Activated T-helper 2 cell treated with anti-CD3 and anti-CD28 coated beads, Interferon-gamma antibody, Interleukin-2, Interleukin-4, amounts not matched to agents 10 μg/mL and 5 μg/mL and 100 μg/mL, durations not matched to agents 14 hours and 24 hours and 36 hours (primary cell): ENCODE results near the gene RAD23B. TPM values are rescaled to one million over a fixed set of nuclear protein-coding genes. Genes with fewer than 3 reads are reported as not detected.
A peak's percentile ranks its signal among the peaks of the same experiment; 100 is the strongest.

Experiments
- DNase-seq: peaks from one replicate; pipeline ENCODE4 v3.0.0; 2021; ENCODE audit warnings: low spot score
- H3K27ac Mint-ChIP-seq: one replicate; pipeline ENCODE4 v1.8.0; 2021; ENCODE audit warnings: mixed read lengths
- H3K27me3 Mint-ChIP-seq: one replicate; pipeline ENCODE4 v1.8.0; 2021; ENCODE audit warnings: low read depth, mixed read lengths
- H3K36me3 Mint-ChIP-seq: one replicate; pipeline ENCODE4 v1.8.0; 2021; ENCODE audit warnings: low read depth, mixed read lengths
- H3K4me1 Mint-ChIP-seq: one replicate; pipeline ENCODE4 v1.8.0; 2021; ENCODE audit warnings: low read depth, mixed read lengths
- H3K4me3 Mint-ChIP-seq: one replicate; pipeline ENCODE4 v1.8.0; 2021; ENCODE audit warnings: low read depth, mild to moderate bottlenecking, moderate library complexity, mixed read lengths
- H3K9me3 Mint-ChIP-seq: one replicate; pipeline ENCODE4 v1.8.0; 2021; ENCODE audit warnings: mixed read lengths
- intact Hi-C: fragments of 100-400 bp; cut with micrococcal nuclease; formaldehyde crosslinking; loops from one replicate; pipeline ENCODE4 v1.15.1; 2023
- total RNA-seq: library from RNA; stranded (reverse); gene quantifications from 2 replicates; pipeline ENCODE4 v1.2.3, GENCODE V29; 2022

Gene RAD23B
- total RNA-seq, 1 donor from 2014 or later: 145 TPM

GRCh38 chr9:107274096-107274495, 9.0 kb upstream of the RAD23B start:
- DNase-seq: no peak
- Mint-ChIP-seq H3K27me3 (peaks cover 34% of the 10 kb centered on the region), H3K9me3 (no peaks in the 10 kb centered on the region), H3K4me3 (no peak overlapping the region), H3K27ac (no peak overlapping the region), H3K36me3 (no peaks in the 10 kb centered on the region), H3K4me1 (peaks cover 14% of the 10 kb centered on the region)
- intact Hi-C loops: no loop called here

GRCh38 chr9:107274953-107275422, 8.1 kb upstream of the RAD23B start:
- no peak for DNase-seq
- Mint-ChIP-seq H3K4me1 (peaks cover 14% of the 10 kb centered on the region), H3K4me3 (no peak overlapping the region), H3K27me3 (peaks cover 34% of the 10 kb centered on the region), H3K9me3 (no peaks in the 10 kb centered on the region), H3K27ac (no peak overlapping the region), H3K36me3 (no peaks in the 10 kb centered on the region)
- intact Hi-C loops: no loop called here

DNA sequence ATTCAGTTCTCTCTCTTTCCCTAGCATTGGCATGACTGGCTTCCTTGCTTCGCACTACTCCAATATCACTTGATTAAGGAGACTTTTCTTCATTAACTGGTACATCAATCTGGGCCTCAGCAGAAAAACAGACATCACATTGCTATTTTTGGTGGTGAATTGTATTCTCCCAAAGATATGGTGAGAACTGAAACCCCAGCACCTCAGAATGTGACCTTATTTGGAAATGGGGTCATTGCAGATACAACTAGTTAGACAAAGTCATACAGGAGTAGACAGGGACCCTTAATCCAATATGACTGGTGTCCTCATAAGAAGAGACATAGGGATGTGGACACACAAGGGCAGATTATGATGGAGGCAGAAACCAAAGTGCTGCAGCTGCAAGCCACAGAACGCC, 7.5 kb upstream of the RAD23B start:
- H3K36me3 Mint-ChIP-seq: no peaks in the 10 kb centered on the region
- intact Hi-C loops: no loop called here

DNA sequence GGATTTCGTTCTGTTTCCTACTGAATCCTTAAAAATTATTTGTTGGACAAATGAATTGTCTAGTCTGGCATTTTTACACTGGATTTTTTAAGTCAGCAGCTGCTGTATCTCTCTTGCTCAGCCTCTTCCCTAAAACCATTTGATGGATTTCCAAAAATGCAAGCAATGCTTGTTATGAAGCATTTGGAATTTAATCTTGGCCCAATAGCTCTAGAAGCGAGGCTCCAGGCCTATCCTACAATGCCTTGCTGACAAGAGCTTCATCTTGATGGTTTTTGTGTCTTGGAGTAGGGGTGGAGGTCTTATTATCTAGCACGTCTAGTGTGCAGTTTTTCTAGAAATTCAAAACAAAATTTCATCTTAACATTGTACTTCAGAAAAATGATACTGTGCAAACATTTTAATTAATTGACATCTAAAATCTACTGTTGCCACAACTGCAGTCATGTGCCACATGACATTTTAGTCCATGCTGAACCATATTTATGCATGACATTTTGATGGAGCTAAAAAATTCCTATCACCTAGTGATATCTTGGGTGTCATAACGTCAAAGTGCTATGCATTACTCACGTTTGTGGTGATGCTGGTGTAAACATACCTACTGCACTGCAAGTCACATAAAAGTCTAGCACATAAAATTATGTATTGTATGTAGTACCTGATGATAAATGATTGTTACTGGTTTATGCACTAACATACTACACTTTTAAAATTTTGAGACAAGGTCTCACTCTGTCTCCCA, 5.9 kb upstream of the RAD23B start:
- no peak for DNase-seq
- Mint-ChIP-seq H3K27me3 (peaks cover 26% of the 10 kb centered on the region), H3K4me1 (peaks cover 30% of the 10 kb centered on the region), H3K4me3 (no peak overlapping the region), H3K27ac (no peak overlapping the region), H3K36me3 (no peaks in the 10 kb centered on the region), H3K9me3 (no peaks in the 10 kb centered on the region)
- intact Hi-C loops: no loop called here

More for the DNA sequence above, 7.5 kb upstream of the RAD23B start:
- Mint-ChIP-seq H3K4me3 (no peak overlapping the region), H3K27me3 (peaks cover 29% of the 10 kb centered on the region), H3K9me3 (no peaks in the 10 kb centered on the region), H3K4me1 (peaks cover 14% of the 10 kb centered on the region), H3K27ac (no peak overlapping the region)
- no peak for DNase-seq

- Mint-ChIP-seq H3K36me3 (no peaks in the 10 kb centered on the region), H3K27me3 (peaks cover 26% of the 10 kb centered on the region), H3K4me1 (peaks cover 33% of the 10 kb centered on the region), H3K27ac (no peak overlapping the region), H3K4me3 (no peak overlapping the region), H3K9me3 (no peaks in the 10 kb centered on the region)
- intact Hi-C loops: no loop called here
- DNase-seq: no peak
Measured at GRCh38 chr9:107277801-107278200, 5.3 kb upstream of the RAD23B start.

- no peak overlapping the region for H3K4me3 Mint-ChIP-seq
- peaks cover 18% of the 10 kb centered on the region for H3K27me3 Mint-ChIP-seq
- intact Hi-C loops: no loop called here
- DNase-seq: no peak
- H3K4me1 Mint-ChIP-seq: peaks cover 28% of the 10 kb centered on the region
- no peaks in the 10 kb centered on the region for H3K9me3 Mint-ChIP-seq
- H3K36me3 Mint-ChIP-seq: peaks cover 3% of the 10 kb centered on the region
- H3K27ac Mint-ChIP-seq: no peak overlapping the region
Measured at GRCh38 chr9:107279086-107279485, 4.0 kb upstream of the RAD23B start.

DNA sequence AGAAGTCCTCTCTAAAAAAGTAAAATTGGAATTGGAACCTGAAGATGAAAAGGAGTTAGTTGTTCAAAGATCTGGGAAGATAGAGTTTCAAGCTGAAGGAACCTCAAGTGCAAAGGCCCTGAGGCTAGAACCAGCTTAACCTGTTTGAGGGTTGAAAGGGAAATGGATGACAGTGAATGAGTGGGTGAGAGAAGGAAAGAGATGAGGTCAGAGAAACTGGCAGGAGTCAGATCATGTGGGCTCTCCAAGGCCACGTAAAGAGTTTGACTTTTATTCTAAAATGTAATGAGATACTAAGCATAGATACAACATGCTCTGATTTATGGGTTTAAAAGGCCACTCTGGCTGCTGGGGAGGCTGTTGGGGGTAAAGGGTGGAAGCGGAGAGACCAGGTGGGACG, 2.5 kb upstream of the RAD23B start:
- H3K4me3 Mint-ChIP-seq: peak overlapping the region; percentile 1
- peaks cover 31% of the 10 kb centered on the region for H3K4me1 Mint-ChIP-seq
- H3K9me3 Mint-ChIP-seq: no peaks in the 10 kb centered on the region
- peak overlapping the region; percentile 32 for H3K27ac Mint-ChIP-seq
- H3K27me3 Mint-ChIP-seq: peaks cover 7% of the 10 kb centered on the region
- H3K36me3 Mint-ChIP-seq: peaks cover 18% of the 10 kb centered on the region
- intact Hi-C loops: loop anchor here (5.0 to 10.0 kb wide), 3 partner anchors 42 to 1834 kb away; partner anchors contain the start of genes KLF4 and TMEM245
- DNase-seq: no peak

GRCh38 chr9:107281184-107281583, 1.9 kb upstream of the RAD23B start:
- Mint-ChIP-seq H3K27me3 (peaks cover 4% of the 10 kb centered on the region), H3K27ac (no peak overlapping the region), H3K4me1 (peaks cover 36% of the 10 kb centered on the region), H3K9me3 (no peaks in the 10 kb centered on the region), H3K4me3 (peak overlapping the region; percentile 38), H3K36me3 (peaks cover 22% of the 10 kb centered on the region)
- intact Hi-C loops: loop anchor here (5.0 to 10.0 kb wide), 3 partner anchors 41 to 1834 kb away; partner anchors contain the start of genes KLF4 and TMEM245
- no peak for DNase-seq

GRCh38 chr9:107281922-107282667, 984 bp upstream of the RAD23B start:
- H3K27ac Mint-ChIP-seq: peak overlapping the region; percentile 60
- H3K27me3 Mint-ChIP-seq: no peaks in the 10 kb centered on the region
- H3K4me1 Mint-ChIP-seq: peaks cover 40% of the 10 kb centered on the region
- H3K4me3 Mint-ChIP-seq: peak overlapping the region; percentile 80
- intact Hi-C loops: loop anchor here (5.0 to 10.0 kb wide), 3 partner anchors 40 to 1833 kb away; partner anchors contain the start of genes KLF4 and TMEM245
- no peaks in the 10 kb centered on the region for H3K9me3 Mint-ChIP-seq
- H3K36me3 Mint-ChIP-seq: peaks cover 27% of the 10 kb centered on the region
- DNase-seq: no peak

DNA sequence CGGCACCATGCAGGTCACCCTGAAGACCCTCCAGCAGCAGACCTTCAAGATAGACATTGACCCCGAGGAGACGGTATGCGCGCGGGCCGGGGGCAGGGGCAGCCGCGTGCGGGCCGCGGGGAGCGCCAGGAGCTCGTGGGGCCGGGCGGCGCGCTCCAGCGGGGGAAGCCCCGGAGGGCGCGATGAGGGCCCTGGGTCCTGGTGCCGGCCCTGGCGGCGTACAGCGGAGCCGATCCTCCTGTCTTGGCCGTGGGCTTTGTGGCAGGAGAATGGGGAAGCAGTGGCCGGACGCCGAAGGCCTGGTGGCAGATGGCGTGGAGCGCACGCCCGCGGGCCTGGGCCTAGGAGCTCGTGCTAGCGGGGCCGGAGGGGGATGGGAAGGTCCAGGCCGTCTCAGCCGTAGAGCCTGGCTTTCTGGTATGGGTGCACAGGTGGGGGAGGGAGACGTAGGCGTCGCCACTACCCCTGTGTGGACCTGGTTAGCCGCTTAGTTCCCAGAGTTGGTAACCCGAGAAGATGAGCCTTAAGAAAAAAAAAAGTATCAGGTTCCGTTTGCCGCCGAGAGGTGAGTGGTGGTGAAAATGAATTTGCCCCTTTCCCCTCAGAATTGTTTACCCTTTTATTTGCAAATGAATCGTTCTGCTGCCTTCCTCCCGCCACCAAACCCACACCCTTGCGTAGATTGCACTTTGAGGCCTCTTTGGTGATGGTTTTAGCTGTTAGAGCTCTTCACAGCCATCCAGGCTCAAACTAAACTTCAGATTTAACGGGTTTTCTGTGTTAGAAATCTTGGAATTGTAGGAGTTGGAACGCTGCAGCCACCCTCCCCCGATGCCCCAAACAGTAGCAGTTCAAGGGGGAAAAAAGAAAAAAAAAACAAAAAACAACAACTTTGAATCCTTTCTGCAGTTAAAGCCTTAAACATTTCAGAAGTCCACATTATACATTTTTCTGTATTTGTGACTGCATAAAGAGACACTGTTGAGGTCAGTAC, 841 bp downstream of the RAD23B start:
- Mint-ChIP-seq H3K27ac (peak overlapping the region; percentile 92), H3K9me3 (no peaks in the 10 kb centered on the region), H3K27me3 (no peaks in the 10 kb centered on the region), H3K4me1 (peaks cover 51% of the 10 kb centered on the region), H3K36me3 (peaks cover 27% of the 10 kb centered on the region), H3K4me3 (peak overlapping the region; percentile 97)
- intact Hi-C loops: loop anchor here (1.0 to 10.0 kb wide), 5 partner anchors 25 to 1831 kb away; partner anchors contain the start of genes KLF4 and TMEM245
- peak; percentile 61 for DNase-seq

DNA sequence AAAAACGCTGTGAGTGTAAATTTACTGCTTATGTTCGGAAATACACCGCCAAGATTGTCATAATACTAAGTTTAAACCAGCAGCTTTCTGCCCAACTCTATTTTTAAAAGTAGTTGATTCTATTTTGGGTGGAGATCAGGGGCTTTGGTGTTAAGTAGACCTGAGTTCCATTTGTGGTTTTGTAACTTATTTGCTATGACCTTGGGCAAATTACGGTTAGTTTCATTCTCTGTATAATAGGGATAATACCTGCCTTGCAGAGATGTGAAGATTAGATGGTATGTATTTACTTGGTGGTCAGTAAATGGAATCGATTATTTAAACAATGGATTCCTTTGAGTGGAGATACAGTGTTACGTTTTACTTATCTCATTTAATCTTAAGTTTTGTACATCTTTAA, 1.6 kb downstream of the RAD23B start:
- Mint-ChIP-seq H3K4me1 (peaks cover 58% of the 10 kb centered on the region), H3K4me3 (peak overlapping the region; percentile 97), H3K36me3 (peaks cover 30% of the 10 kb centered on the region), H3K27me3 (no peaks in the 10 kb centered on the region), H3K9me3 (no peaks in the 10 kb centered on the region), H3K27ac (peak overlapping the region; percentile 92)
- intact Hi-C loops: loop anchor here (1.0 to 10.0 kb wide), 5 partner anchors 25 to 1830 kb away; partner anchors contain the start of genes KLF4 and TMEM245
- DNase-seq: no peak

- intact Hi-C loops: loop anchor here (2.0 to 10.0 kb wide), 2 partner anchors 42 to 1830 kb away; partner anchors contain the start of gene TMEM245
- no peaks in the 10 kb centered on the region for H3K27me3 Mint-ChIP-seq
- peak overlapping the region; percentile 97 for H3K4me3 Mint-ChIP-seq
- H3K9me3 Mint-ChIP-seq: no peaks in the 10 kb centered on the region
- H3K36me3 Mint-ChIP-seq: peaks cover 36% of the 10 kb centered on the region
- no peak overlapping the region for H3K27ac Mint-ChIP-seq
- DNase-seq: no peak
- peaks cover 64% of the 10 kb centered on the region for H3K4me1 Mint-ChIP-seq
Measured at GRCh38 chr9:107285286-107285685, 2.2 kb downstream of the RAD23B start.
